Brain microvascular endothelial cell (primary cell): ENCODE data around the gene CR1L.

ENCODE experiments used
- DNase-seq: peaks from one replicate; pipeline ENCODE4 v3.0.0-alpha.2; 2020
- H3K27ac ChIP-seq: fragments of 250-450 bp; sonication (Bioruptor Pico); 2 replicates; pipeline ENCODE4 v1.5.1; 2020; ENCODE audit warnings: mild to moderate bottlenecking, moderate library complexity
- H3K27me3 ChIP-seq: fragments of 250-450 bp; sonication (Bioruptor Pico); replicated peaks from 2 replicates; pipeline ENCODE4 v1.5.1; 2020; ENCODE audit warnings: mild to moderate bottlenecking
- H3K36me3 ChIP-seq: fragments of 250-450 bp; sonication (Bioruptor Pico); replicated peaks from 2 replicates; pipeline ENCODE4 v1.5.1; 2020; ENCODE audit warnings: mild to moderate bottlenecking
- H3K4me3 ChIP-seq: 2 replicates; pipeline ENCODE4 v1.5.1; 2011; ENCODE audit warnings: low read depth, mild to moderate bottlenecking, control low read depth, low read length, moderate library complexity
- in situ Hi-C: cut with HindIII; loops from 2 replicates; pipeline ENCODE4 v1.10.0; 2017; ENCODE audit warnings: low sequenced_read_pairs, low pct_ligation_motif_present
- TF ChIP-seq, protein P1 (sequence below): IDR thresholded peaks from 2 replicates; pipeline ENCODE4 v1.5.1; 2011; ENCODE audit warnings: low read depth, mild to moderate bottlenecking, moderate library complexity, low read length, control low read depth, inconsistent platforms; ENCODE audit errors: missing control alignments

The CR1L gene

DNA sequence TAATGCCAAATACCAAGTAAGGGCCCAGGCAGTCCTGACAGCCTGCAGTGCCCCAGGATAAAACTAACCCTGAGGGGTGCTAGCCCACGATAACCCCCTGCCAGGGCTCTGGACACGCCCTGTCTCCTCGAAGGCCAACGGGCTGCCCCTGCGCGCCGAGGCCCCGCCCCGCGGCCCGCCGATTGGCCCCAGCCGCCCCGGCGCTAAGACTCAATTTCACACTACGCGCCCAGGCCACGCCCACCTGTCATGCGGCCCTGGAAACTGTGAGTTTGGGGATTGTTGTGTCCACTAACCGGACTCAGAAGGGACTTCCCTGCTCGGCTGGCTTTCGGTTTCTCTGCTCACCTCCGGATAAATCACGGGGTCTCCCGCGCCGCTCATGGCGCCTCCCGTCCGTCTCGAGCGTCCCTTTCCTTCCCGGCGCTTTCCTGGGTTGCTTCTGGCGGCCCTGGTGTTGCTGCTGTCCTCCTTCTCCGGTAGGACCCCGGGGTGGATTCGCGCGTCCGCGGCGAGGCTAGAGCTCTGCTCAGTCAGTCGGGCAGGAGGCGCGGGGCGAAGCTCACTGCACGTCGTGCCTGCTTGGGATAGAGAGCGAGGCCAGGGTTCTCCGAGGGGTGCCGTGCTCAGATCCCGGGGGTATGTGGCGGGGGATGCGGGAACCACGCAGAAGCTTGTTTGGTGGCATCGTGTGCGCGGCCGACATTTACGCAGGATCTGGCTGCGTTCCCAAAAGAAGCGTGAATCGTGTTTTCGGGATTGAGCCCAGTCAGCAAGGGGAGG, at the start of gene CR1L:
CR1L (plus strand) TSS at position 282 of the 783 bp plus-strand sequence; CDS start at position 383, 101 bp downstream.
- TF ChIP-seq, protein P1, sequence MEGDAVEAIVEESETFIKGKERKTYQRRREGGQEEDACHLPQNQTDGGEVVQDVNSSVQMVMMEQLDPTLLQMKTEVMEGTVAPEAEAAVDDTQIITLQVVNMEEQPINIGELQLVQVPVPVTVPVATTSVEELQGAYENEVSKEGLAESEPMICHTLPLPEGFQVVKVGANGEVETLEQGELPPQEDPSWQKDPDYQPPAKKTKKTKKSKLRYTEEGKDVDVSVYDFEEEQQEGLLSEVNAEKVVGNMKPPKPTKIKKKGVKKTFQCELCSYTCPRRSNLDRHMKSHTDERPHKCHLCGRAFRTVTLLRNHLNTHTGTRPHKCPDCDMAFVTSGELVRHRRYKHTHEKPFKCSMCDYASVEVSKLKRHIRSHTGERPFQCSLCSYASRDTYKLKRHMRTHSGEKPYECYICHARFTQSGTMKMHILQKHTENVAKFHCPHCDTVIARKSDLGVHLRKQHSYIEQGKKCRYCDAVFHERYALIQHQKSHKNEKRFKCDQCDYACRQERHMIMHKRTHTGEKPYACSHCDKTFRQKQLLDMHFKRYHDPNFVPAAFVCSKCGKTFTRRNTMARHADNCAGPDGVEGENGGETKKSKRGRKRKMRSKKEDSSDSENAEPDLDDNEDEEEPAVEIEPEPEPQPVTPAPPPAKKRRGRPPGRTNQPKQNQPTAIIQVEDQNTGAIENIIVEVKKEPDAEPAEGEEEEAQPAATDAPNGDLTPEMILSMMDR, result peak; percentile 5
- peak; percentile 40 for DNase-seq
- in situ Hi-C loops, result no loop called here
- Histone ChIP-seq H3K4me3 (peak within 1 kb of the TSS; percentile 54), H3K36me3 (no peaks in the 10 kb centered on the region), H3K27me3 (peaks cover 3% of the 10 kb centered on the region), H3K27ac (no peak within 1 kb of the TSS)

DNA sequence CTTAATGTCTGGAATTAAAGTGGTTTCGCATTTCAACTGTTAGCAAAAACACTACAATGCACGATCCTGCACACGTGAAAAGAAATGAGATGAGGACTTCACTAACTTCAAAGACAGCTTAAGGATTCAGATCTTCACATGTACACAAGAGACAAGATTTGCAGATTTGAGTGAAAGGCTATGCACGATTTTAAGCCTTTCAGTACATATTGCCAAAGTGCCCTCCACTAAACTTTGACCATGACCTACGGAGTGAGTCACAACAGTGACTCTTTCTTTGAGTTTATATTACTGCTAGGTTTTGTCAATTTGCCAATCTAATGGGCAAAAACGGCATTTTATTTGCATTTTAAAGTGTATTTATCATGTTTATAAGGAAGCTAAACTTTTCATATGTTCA, 41.2 kb upstream of the CR1L start:
- TF ChIP-seq, protein P1, result no peak
- in situ Hi-C loops, result no loop called here
- H3K36me3 ChIP-seq, result no peaks in the 10 kb centered on the region
- H3K27me3 ChIP-seq, result no peaks in the 10 kb centered on the region
- no peak overlapping the region for H3K27ac ChIP-seq
- H3K4me3 ChIP-seq, result no peak overlapping the region
- DNase-seq, result no peak

DNA sequence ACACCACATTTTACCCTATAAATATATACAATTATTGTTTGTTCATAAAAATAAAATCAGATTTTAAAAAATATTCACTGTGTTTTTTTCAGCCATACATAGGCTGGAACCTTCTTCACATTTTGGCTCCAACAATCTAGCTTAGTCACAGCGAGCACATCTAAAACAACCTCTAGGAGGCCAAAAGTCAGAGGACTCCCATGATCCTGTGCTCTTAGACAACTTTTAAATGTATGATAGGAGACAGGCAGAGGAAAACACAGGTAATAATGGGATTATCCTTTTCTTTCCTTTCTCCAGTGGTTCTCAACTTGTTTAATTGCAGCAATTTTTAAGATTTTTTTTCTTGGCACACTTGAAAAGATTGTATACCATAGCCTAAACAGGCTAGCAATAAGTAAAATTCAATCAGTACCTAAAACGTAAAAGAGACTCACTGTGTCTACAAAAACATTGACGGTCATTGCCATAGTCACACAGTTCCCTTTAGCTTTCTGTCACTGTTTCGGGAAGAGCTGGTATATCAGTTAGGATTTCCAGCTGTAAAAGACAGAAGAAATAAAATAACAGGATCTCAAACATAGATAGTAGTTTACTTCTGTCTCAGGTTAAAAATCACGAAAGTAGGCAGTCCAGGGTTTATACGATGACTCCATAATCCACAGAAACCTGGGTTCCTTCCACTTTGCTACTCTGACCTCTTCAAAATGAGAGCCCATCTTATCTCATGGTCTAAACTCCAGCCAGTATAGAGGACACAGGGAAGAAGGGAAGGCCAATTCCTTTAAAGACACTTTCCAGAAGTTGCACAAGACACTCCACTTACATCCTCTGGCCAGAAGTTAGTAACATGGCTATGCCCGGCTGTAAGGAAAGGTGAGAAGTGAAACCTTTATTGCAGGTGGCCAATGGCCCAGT, 39.2 kb upstream of the CR1L start:
- Histone ChIP-seq H3K27ac (no peak overlapping the region), H3K4me3 (no peak overlapping the region), H3K36me3 (no peaks in the 10 kb centered on the region), H3K27me3 (no peaks in the 10 kb centered on the region)
- in situ Hi-C loops, result no loop called here
- DNase-seq, result no peak
- TF ChIP-seq, protein P1, result no peak

DNA sequence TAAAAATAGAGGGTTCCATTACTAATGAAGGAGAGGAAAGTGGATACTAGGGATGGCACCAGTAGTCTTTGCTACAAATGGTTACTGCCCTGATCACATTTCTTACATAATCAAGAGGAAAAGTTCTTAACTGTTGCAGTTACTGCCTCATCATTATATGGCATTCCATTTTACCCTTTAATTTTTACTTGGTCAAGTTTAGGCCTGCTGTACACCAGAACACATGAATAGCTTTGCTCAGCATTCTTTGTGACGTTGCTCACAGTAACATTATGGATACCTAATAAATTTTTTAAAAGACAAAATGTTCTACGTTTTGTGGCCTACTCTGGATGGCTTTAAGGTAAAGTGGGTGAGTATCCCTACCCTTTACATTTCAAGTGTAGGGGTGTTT, 38.6 kb upstream of the CR1L start:
- H3K36me3 ChIP-seq, result no peaks in the 10 kb centered on the region
- no peak for DNase-seq

GRCh38 chr1:207612762-207613161, 32.2 kb upstream of the CR1L start:
- TF ChIP-seq, protein P1, result no peak
- Histone ChIP-seq H3K36me3 (no peaks in the 10 kb centered on the region), H3K4me3 (no peak overlapping the region), H3K27ac (no peak overlapping the region), H3K27me3 (no peaks in the 10 kb centered on the region)
- in situ Hi-C loops, result no loop called here
- no peak for DNase-seq

More for the DNA sequence above, 38.6 kb upstream of the CR1L start:
- Histone ChIP-seq H3K4me3 (no peak overlapping the region), H3K27ac (no peak overlapping the region), H3K27me3 (no peaks in the 10 kb centered on the region)
- TF ChIP-seq, protein P1, result no peak
- in situ Hi-C loops, result no loop called here
